HepG2 (cell line): Measurements from ENCODE around the gene C1orf226. TPM values are rescaled to one million over a fixed set of nuclear protein-coding genes. Genes with fewer than 3 reads are reported as not detected.

Experiments
- ATAC-seq: fragments of 200-7000 bp; cut with Tn5 transposase; 3 replicates; pipeline ENCODE4 v1.9.1; 2020; ENCODE audit warnings: mild to moderate bottlenecking, moderate library complexity
- BruUV-seq: library from RNA; stranded (reverse); fragments of 400-500 nt; replicated peaks from 2 replicates; lab custom pipeline; 2021; lab: Mats Ljungman, UMichigan
- CTCF ChIA-PET: fragments of 300-600 bp; formaldehyde crosslinking; extraction: SDS; loops from one replicate; lab custom pipeline; 2021; ENCODE audit warnings: low total read pairs, inconsistent platforms, low intra/inter-chr PET ratio; lab: Yijun Ruan, JAX
- POLR2A ChIA-PET: fragments of 350-600 bp; sonication (Branson Sonifier 250); formaldehyde crosslinking; loops from one replicate; lab custom pipeline; 2020; ENCODE audit warnings: antibody characterized with exemption, inconsistent platforms; lab: Yijun Ruan, JAX
- DNase-seq: peaks from one replicate; pipeline ENCODE4 v3.0.0-alpha.2; 2015; ENCODE audit warnings: low spot score
- FAIRE-seq: peaks from 3 replicates; lab custom pipeline; 2011; peaks lifted over from hg19 to GRCh38; lab: Jason Lieb, UNC
- H2AFZ ChIP-seq: one replicate; pipeline ENCODE4 v1.6.1; 2011; ENCODE audit warnings: low read length, inconsistent platforms
- H3K27ac ChIP-seq: fragments of 300-600 bp; 3 replicates; pipeline ENCODE4 v1.8.0; 2011; ENCODE audit warnings: mixed run types, mild to moderate bottlenecking, mixed read lengths, low read length, inconsistent platforms; ENCODE audit not compliant: insufficient read depth; ENCODE audit errors: extremely low read length
- H3K27me3 ChIP-seq, 2 experiments: fragments of 200-600 bp in 1 of 2; 2 replicates in 1 of 2; 3 replicates in 1 of 2; pipeline versions ENCODE4 v1.6.0 to v1.8.0; 2011; ENCODE audit warnings: low read length in 2 of 2, mild to moderate bottlenecking in 2 of 2, moderate library complexity in 2 of 2, inconsistent platforms in 1 of 2; ENCODE audit not compliant: insufficient read depth in 2 of 2, control insufficient read depth in 1 of 2
- H3K36me3 ChIP-seq, 2 experiments: fragments of 200-600 bp in 1 of 2; replicated peaks in 1 of 2; 2 replicates in 1 of 2; 3 replicates in 1 of 2; pipeline versions ENCODE4 v1.5.1 to v1.8.0; 2011; ENCODE audit warnings: low read length in 2 of 2, inconsistent platforms in 1 of 2; ENCODE audit not compliant: insufficient read depth in 2 of 2, control insufficient read depth in 1 of 2
- H3K4me1 ChIP-seq: 2 replicates; pipeline ENCODE4 v1.5.1; 2012; ENCODE audit warnings: low read length, inconsistent platforms; ENCODE audit not compliant: insufficient read depth
- H3K4me2 ChIP-seq: 2 replicates; pipeline ENCODE4 v1.6.0; 2011; ENCODE audit warnings: low read depth, low read length, inconsistent platforms
- H3K4me3 ChIP-seq, 3 experiments: fragments of 200-600 bp in 1 of 3; sonication (generic), shearing (Covaris generic) in 1 of 3; replicated peaks in 1 of 3; 2 replicates each; pipeline ENCODE4 v1.5.1; 2011 to 2016; ENCODE audit warnings: low read length in 3 of 3, inconsistent platforms in 2 of 3, low read depth in 2 of 3, mild to moderate bottlenecking in 2 of 3, control low read depth in 1 of 3, mixed read lengths in 1 of 3; ENCODE audit not compliant: insufficient read depth in 1 of 3
- H3K79me2 ChIP-seq: one replicate; pipeline ENCODE4 v1.6.1; 2011; ENCODE audit warnings: low read length, inconsistent platforms; ENCODE audit not compliant: insufficient read depth
- H3K9ac ChIP-seq: 2 replicates; pipeline ENCODE4 v1.6.0; 2011; ENCODE audit warnings: mild to moderate bottlenecking, low read depth, low read length, inconsistent platforms; ENCODE audit not compliant: insufficient read depth
- H3K9me3 ChIP-seq: 2 replicates; pipeline ENCODE4 v1.5.1; 2012; ENCODE audit warnings: mild to moderate bottlenecking, low read length
- H4K20me1 ChIP-seq: 2 replicates; pipeline ENCODE4 v1.6.0; 2011; ENCODE audit warnings: inconsistent platforms, mild to moderate bottlenecking, low read length, moderate library complexity; ENCODE audit not compliant: insufficient read depth
- ADNP ChIP-seq: sonication (generic); formaldehyde crosslinking; IDR thresholded peaks from 2 replicates; pipeline ENCODE4 v1.4.0; 2020; ENCODE audit warnings: missing genetic modification reagents
- ARNTL ChIP-seq: sonication (generic); formaldehyde crosslinking; IDR thresholded peaks from 2 replicates; pipeline ENCODE4 v1.4.0; 2020; ENCODE audit warnings: mild to moderate bottlenecking, missing genetic modification reagents
- ELF1 ChIP-seq: sonication (generic); formaldehyde crosslinking; IDR thresholded peaks from 2 replicates; pipeline ENCODE4 v1.4.0; 2020; ENCODE audit warnings: missing genetic modification reagents
- KDM5A ChIP-seq: fragments of 200-600 bp; sonication (generic); IDR thresholded peaks from 2 replicates; pipeline ENCODE4 v1.7.0; 2018; ENCODE audit warnings: antibody characterized with exemption, mild to moderate bottlenecking, low read length, borderline replicate concordance
- RAD21 ChIP-seq: fragments of 450-650 bp; formaldehyde crosslinking; IDR thresholded peaks from 2 replicates; pipeline ENCODE4 v1.5.0; 2020; ENCODE audit warnings: mild to moderate bottlenecking
- SMAD1 ChIP-seq: sonication (generic); formaldehyde crosslinking; IDR thresholded peaks from 2 replicates; pipeline ENCODE4 v1.4.0; 2020; ENCODE audit warnings: missing genetic modification reagents, low read depth, mild to moderate bottlenecking, borderline replicate concordance
- ZBTB20 ChIP-seq: sonication (generic); formaldehyde crosslinking; IDR thresholded peaks from 2 replicates; pipeline ENCODE4 v1.8.1; 2023; ENCODE audit warnings: missing genetic modification reagents, low read depth, mild to moderate bottlenecking, borderline replicate concordance
- ZBTB38 ChIP-seq: sonication (generic); formaldehyde crosslinking; IDR thresholded peaks from 2 replicates; pipeline ENCODE4 v1.5.1; 2020; ENCODE audit warnings: mild to moderate bottlenecking, missing genetic modification reagents
- ZFP1 ChIP-seq: IDR thresholded peaks from 2 replicates; pipeline ENCODE4 v1.6.1; 2016
- ZFP37 ChIP-seq: sonication (generic); formaldehyde crosslinking; IDR thresholded peaks from 2 replicates; pipeline ENCODE4 v1.4.0; 2020; ENCODE audit warnings: missing genetic modification reagents, borderline replicate concordance
- ZFP62 ChIP-seq: sonication (generic); formaldehyde crosslinking; IDR thresholded peaks from 2 replicates; pipeline ENCODE4 v1.4.0; 2020; ENCODE audit warnings: missing genetic modification reagents
- ZMYM3 ChIP-seq: sonication (generic); formaldehyde crosslinking; IDR thresholded peaks from 2 replicates; pipeline ENCODE4 v1.5.1; 2020; ENCODE audit warnings: mild to moderate bottlenecking, missing genetic modification reagents
- ZNF17 ChIP-seq: sonication (generic); formaldehyde crosslinking; IDR thresholded peaks from 2 replicates; pipeline ENCODE4 v1.5.0; 2020; ENCODE audit warnings: mild to moderate bottlenecking, missing genetic modification reagents
- ZNF205 ChIP-seq: IDR thresholded peaks from 2 replicates; pipeline ENCODE4 v1.6.1; 2018; ENCODE audit warnings: missing biosample characterization, missing genetic modification reagents
- ZNF230 ChIP-seq: sonication (generic); formaldehyde crosslinking; IDR thresholded peaks from 2 replicates; pipeline ENCODE4 v1.4.0; 2020; ENCODE audit warnings: mild to moderate bottlenecking, missing genetic modification reagents
- ZNF235 ChIP-seq: sonication (generic); formaldehyde crosslinking; IDR thresholded peaks from 2 replicates; pipeline ENCODE4 v1.8.1; 2023; ENCODE audit warnings: mild to moderate bottlenecking, missing genetic modification reagents, borderline replicate concordance
- ZNF253 ChIP-seq: sonication (generic); formaldehyde crosslinking; IDR thresholded peaks from 2 replicates; pipeline ENCODE4 v1.8.0; 2022; ENCODE audit warnings: mild to moderate bottlenecking, missing genetic modification reagents, borderline replicate concordance
- WGBS: methylation state at CpG from one replicate; pipeline ENCODE4 v1.1.6; 2017; ENCODE audit warnings: low lambda C conversion rate; 5-methylcytosine and 5-hydroxymethylcytosine counted together
- in situ Hi-C: cut with HindIII; loops from 2 replicates; pipeline ENCODE4 v1.10.0; 2017; ENCODE audit warnings: low pct_unique_long_range_greater_than_20kb; ENCODE audit not compliant: extremely low pct_ligation_motif_present
- intact Hi-C: fragments of 100-400 bp; cut with micrococcal nuclease; formaldehyde crosslinking; loops from one replicate; pipeline ENCODE4 v1.10.0; 2022; ENCODE audit not compliant: unreplicated experiment
- polyA plus RNA-seq, 8 experiments: library from polyadenylated mRNA; depleted of rRNA in 3 of 8; stranded (reverse) in 7 of 8; unstranded in 1 of 8; fragments of >200 nt; fragmentation: Illumina TruSeq in 4 of 8; extraction: Trizol in 4 of 8; gene quantifications; 2 replicates each; pipeline versions ENCODE4 v1.2.1 to v1.2.3, GENCODE V29; 2011 to 2016; ENCODE audit warnings: low read depth in 4 of 8, missing spikeins in 1 of 8, mixed read lengths in 1 of 8; ENCODE audit not compliant: insufficient read depth in 1 of 8
- total RNA-seq, 5 experiments: library from RNA; depleted of rRNA; stranded (reverse); fragments of >200 nt; fragmentation: Illumina TruSeq; extraction: Trizol; gene quantifications; 2 replicates each; pipeline ENCODE4 v1.2.3, GENCODE V29; 2016; ENCODE audit warnings: low read depth in 1 of 5
- TF ChIP-seq, protein P1 (sequence below): sonication (generic); formaldehyde crosslinking; IDR thresholded peaks from 2 replicates; pipeline ENCODE4 v1.5.0; 2020; ENCODE audit warnings: mild to moderate bottlenecking, missing genetic modification reagents, borderline replicate concordance
- TF ChIP-seq, protein P2 (sequence below): sonication (generic); formaldehyde crosslinking; IDR thresholded peaks from 2 replicates; pipeline ENCODE4 v1.4.0; 2020; ENCODE audit warnings: missing genetic modification reagents, borderline replicate concordance

Gene C1orf226
- total and polyA plus RNA-seq, 2 of the 13 experiments (the other 11 are each of a cell fraction or from before 2014, with no cell fraction given), result 4.7 to 4.9 TPM

- TF ChIP-seq, protein P1, sequence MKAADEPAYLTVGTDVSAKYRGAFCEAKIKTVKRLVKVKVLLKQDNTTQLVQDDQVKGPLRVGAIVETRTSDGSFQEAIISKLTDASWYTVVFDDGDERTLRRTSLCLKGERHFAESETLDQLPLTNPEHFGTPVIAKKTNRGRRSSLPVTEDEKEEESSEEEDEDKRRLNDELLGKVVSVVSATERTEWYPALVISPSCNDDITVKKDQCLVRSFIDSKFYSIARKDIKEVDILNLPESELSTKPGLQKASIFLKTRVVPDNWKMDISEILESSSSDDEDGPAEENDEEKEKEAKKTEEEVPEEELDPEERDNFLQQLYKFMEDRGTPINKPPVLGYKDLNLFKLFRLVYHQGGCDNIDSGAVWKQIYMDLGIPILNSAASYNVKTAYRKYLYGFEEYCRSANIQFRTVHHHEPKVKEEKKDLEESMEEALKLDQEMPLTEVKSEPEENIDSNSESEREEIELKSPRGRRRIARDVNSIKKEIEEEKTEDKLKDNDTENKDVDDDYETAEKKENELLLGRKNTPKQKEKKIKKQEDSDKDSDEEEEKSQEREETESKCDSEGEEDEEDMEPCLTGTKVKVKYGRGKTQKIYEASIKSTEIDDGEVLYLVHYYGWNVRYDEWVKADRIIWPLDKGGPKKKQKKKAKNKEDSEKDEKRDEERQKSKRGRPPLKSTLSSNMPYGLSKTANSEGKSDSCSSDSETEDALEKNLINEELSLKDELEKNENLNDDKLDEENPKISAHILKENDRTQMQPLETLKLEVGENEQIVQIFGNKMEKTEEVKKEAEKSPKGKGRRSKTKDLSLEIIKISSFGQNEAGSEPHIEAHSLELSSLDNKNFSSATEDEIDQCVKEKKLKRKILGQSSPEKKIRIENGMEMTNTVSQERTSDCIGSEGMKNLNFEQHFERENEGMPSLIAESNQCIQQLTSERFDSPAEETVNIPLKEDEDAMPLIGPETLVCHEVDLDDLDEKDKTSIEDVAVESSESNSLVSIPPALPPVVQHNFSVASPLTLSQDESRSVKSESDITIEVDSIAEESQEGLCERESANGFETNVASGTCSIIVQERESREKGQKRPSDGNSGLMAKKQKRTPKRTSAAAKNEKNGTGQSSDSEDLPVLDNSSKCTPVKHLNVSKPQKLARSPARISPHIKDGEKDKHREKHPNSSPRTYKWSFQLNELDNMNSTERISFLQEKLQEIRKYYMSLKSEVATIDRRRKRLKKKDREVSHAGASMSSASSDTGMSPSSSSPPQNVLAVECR (CRISPR knock-in tag), result no peak
- TF ChIP-seq RAD21 (CRISPR knock-in tag) (no peak), ZFP1 (CRISPR knock-in tag) (no peak)
These were observed 2.6 kb downstream of the C1orf226 start (continued) for GRCh38 chr1:162384116-162384515.

DNA sequence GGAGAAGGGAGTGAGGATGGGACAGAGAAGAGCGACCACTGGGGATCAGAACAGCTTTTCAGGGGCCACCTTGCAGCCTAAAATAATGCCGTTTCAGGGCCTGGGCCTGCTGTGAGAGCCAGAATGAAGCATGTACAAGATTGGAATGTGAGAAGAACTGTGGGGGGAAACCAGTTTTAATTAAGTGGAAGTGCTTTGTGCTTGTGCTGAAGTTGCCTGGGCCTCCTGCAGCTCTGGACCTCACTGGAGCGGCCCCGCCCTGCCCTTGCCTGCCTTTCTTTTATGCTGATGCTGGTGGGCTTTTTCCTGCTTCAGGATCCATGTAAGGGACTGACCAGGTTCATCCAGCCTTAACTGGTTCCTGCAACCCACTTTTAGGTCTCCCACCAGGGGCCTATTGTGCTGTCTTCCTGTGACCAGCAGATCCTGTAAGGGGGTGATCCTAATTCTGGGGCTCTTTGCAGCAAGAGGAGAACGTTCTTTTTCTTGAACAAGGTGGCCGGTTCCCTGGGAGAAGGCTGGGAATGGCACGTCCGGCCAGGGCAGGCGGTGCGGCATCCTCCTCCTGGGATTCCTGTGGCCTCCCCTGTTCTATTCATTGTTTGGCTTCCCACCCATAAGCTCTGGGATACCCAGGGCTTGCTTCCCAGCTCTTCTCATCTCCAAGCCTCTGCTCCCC lies 3.2 kb downstream of the C1orf226 start:
- DNase-seq, result no peak
- Histone ChIP-seq H3K9me3 (no peaks in the 10 kb centered on the region), H3K9ac (no peak overlapping the region), H3K79me2 (no peaks in the 10 kb centered on the region), H3K4me3 (no peak overlapping the region), H3K4me1 (peaks cover 13% of the 10 kb centered on the region), H3K27me3 (no peaks in the 10 kb centered on the region), H3K4me2 (no peak overlapping the region), H3K27ac (no peak overlapping the region), H3K36me3 (peaks cover 4 to 7% of the 10 kb centered on the region in 2 experiments; a peak in 4 of 5 replicates), H2AFZ (no peak overlapping the region), H4K20me1 (no peaks in the 10 kb centered on the region)
- in situ Hi-C loops (no loop called here), intact Hi-C loops (no loop called here)
- CTCF ChIA-PET, result no interaction called here
- FAIRE-seq, result no peak
- ATAC-seq, result no peak
- WGBS, result 99% methylated on average over 10 of the region's 10 CpGs
- POLR2A ChIA-PET, result no interaction called here
- no TSS peak for BruUV-seq
- TF ChIP-seq ZMYM3 (CRISPR knock-in tag), result no peak
- TF ChIP-seq ZNF17 (CRISPR knock-in tag), result no peak
- TF ChIP-seq ZNF235 (CRISPR knock-in tag), result no peak
- no peak for TF ChIP-seq ZFP37 (CRISPR knock-in tag)
- no peak for TF ChIP-seq ZNF230 (CRISPR knock-in tag)
- TF ChIP-seq ZBTB38 (CRISPR knock-in tag), result no peak
- TF ChIP-seq SMAD1, result no peak
- TF ChIP-seq ADNP, result no peak
- TF ChIP-seq ZNF205, result no peak
- TF ChIP-seq ZNF253 (CRISPR knock-in tag), result no peak
- no peak for TF ChIP-seq ZBTB20 (CRISPR knock-in tag)
- TF ChIP-seq ZFP62 (CRISPR knock-in tag), result no peak
- no peak for TF ChIP-seq KDM5A
- no peak for TF ChIP-seq ARNTL (CRISPR knock-in tag)
- TF ChIP-seq, protein P2, sequence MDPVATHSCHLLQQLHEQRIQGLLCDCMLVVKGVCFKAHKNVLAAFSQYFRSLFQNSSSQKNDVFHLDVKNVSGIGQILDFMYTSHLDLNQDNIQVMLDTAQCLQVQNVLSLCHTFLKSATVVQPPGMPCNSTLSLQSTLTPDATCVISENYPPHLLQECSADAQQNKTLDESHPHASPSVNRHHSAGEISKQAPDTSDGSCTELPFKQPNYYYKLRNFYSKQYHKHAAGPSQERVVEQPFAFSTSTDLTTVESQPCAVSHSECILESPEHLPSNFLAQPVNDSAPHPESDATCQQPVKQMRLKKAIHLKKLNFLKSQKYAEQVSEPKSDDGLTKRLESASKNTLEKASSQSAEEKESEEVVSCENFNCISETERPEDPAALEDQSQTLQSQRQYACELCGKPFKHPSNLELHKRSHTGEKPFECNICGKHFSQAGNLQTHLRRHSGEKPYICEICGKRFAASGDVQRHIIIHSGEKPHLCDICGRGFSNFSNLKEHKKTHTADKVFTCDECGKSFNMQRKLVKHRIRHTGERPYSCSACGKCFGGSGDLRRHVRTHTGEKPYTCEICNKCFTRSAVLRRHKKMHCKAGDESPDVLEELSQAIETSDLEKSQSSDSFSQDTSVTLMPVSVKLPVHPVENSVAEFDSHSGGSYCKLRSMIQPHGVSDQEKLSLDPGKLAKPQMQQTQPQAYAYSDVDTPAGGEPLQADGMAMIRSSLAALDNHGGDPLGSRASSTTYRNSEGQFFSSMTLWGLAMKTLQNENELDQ, result no peak
- TF ChIP-seq ELF1, result no peak
